HepG2 (cell line): ENCODE measurements around the gene CDC42EP1. TPM values are rescaled to one million over a fixed set of nuclear protein-coding genes. Genes with fewer than 3 reads are reported as not detected.
A peak's percentile ranks its signal among the peaks of the same experiment; 100 is the strongest.

Experiments used
- HDAC1 ChIP-seq: sonication (generic); formaldehyde crosslinking; IDR thresholded peaks from 2 replicates; pipeline ENCODE4 v1.5.1; 2020; ENCODE audit warnings: mild to moderate bottlenecking, missing genetic modification reagents
- HDAC2 ChIP-seq: sonication (generic); formaldehyde crosslinking; IDR thresholded peaks from 2 replicates; pipeline ENCODE4 v1.4.0; 2020; ENCODE audit warnings: missing genetic modification reagents
- ISX ChIP-seq: sonication (generic); formaldehyde crosslinking; conservative IDR thresholded peaks from 2 replicates; pipeline ENCODE4 v1.5.0; 2020; ENCODE audit warnings: missing genetic modification reagents
- KLF6 ChIP-seq: IDR thresholded peaks from 2 replicates; pipeline ENCODE4 v1.8.0; 2016; ENCODE audit warnings: missing biosample characterization, missing genetic modification reagents
- MAFF ChIP-seq: IDR thresholded peaks from 2 replicates; pipeline ENCODE4 v1.6.1; 2011; ENCODE audit warnings: low read depth, low read length, improper control_type of control experiment
- SUZ12 ChIP-seq: fragments of 150-350 bp; IDR thresholded peaks from 2 replicates; pipeline ENCODE4 v1.6.1; 2014; ENCODE audit warnings: low read depth, low read length
- YY1 ChIP-seq: IDR thresholded peaks from 2 replicates; pipeline ENCODE4 v1.6.1; 2011; ENCODE audit warnings: low read length, low read depth, moderate library complexity, mild to moderate bottlenecking; ENCODE audit not compliant: insufficient read depth, insufficient replicate concordance
- ZFP41 ChIP-seq: sonication (generic); formaldehyde crosslinking; IDR thresholded peaks from 2 replicates; pipeline ENCODE4 v1.4.0; 2020; ENCODE audit warnings: mild to moderate bottlenecking, missing genetic modification reagents, borderline replicate concordance
- ZNF331 ChIP-seq: sonication (generic); formaldehyde crosslinking; IDR thresholded peaks from 2 replicates; pipeline ENCODE4 v1.4.0; 2020; ENCODE audit warnings: missing genetic modification reagents
- ZNF343 ChIP-seq: sonication (generic); formaldehyde crosslinking; IDR thresholded peaks from 2 replicates; pipeline ENCODE4 v1.4.0; 2020; ENCODE audit warnings: mild to moderate bottlenecking, missing genetic modification reagents
- ZNF746 ChIP-seq: sonication (generic); formaldehyde crosslinking; IDR thresholded peaks from 2 replicates; pipeline ENCODE4 v1.8.0; 2022; ENCODE audit warnings: mild to moderate bottlenecking, missing genetic modification reagents
- polyA plus RNA-seq, 8 experiments: library from polyadenylated mRNA; depleted of rRNA in 3 of 8; stranded (reverse) in 7 of 8; unstranded in 1 of 8; fragments of >200 nt; fragmentation: Illumina TruSeq in 4 of 8; extraction: Trizol in 4 of 8; gene quantifications; 2 replicates each; pipeline versions ENCODE4 v1.2.1 to v1.2.3, GENCODE V29; 2011 to 2016; ENCODE audit warnings: low read depth in 4 of 8, missing spikeins in 1 of 8, mixed read lengths in 1 of 8; ENCODE audit not compliant: insufficient read depth in 1 of 8
- total RNA-seq, 5 experiments: library from RNA; depleted of rRNA; stranded (reverse); fragments of >200 nt; fragmentation: Illumina TruSeq; extraction: Trizol; gene quantifications; 2 replicates each; pipeline ENCODE4 v1.2.3, GENCODE V29; 2016; ENCODE audit warnings: low read depth in 1 of 5
- TF ChIP-seq, protein P1 (sequence below): sonication (generic); formaldehyde crosslinking; IDR thresholded peaks from 2 replicates; pipeline ENCODE4 v1.9.0; 2022; ENCODE audit warnings: low read depth, missing genetic modification reagents
- TF ChIP-seq, protein P2 (sequence below): sonication (generic); formaldehyde crosslinking; conservative IDR thresholded peaks from 2 replicates; pipeline ENCODE4 v1.4.0; 2020; ENCODE audit warnings: missing genetic modification reagents
- TF ChIP-seq, protein P3 (sequence below): sonication (generic); formaldehyde crosslinking; conservative IDR thresholded peaks from 2 replicates; pipeline ENCODE4 v1.8.0; 2022; ENCODE audit warnings: mild to moderate bottlenecking, moderate library complexity, missing genetic modification reagents
- TF ChIP-seq, protein P4 (sequence below): sonication (generic); formaldehyde crosslinking; IDR thresholded peaks from 2 replicates; pipeline ENCODE4 v1.4.0; 2020; ENCODE audit warnings: missing genetic modification reagents
- TF ChIP-seq, protein P5 (sequence below): IDR thresholded peaks from 2 replicates; pipeline ENCODE4 v1.6.1; 2016; ENCODE audit warnings: mild to moderate bottlenecking, missing biosample characterization, missing genetic modification reagents
- TF ChIP-seq, protein P6 (sequence below), 2 experiments: IDR thresholded peaks; 2 replicates each; pipeline ENCODE4 v1.6.1; 2011 to 2012; ENCODE audit warnings: low read length in 2 of 2, borderline replicate concordance in 1 of 2, low read depth in 1 of 2, mild to moderate bottlenecking in 1 of 2, moderate library complexity in 1 of 2

The CDC42EP1 gene
- total and polyA plus RNA-seq, 2 of the 13 experiments (the other 11 are each of a cell fraction or from before 2014, with no cell fraction given), result 17.1 to 29.5 TPM

DNA sequence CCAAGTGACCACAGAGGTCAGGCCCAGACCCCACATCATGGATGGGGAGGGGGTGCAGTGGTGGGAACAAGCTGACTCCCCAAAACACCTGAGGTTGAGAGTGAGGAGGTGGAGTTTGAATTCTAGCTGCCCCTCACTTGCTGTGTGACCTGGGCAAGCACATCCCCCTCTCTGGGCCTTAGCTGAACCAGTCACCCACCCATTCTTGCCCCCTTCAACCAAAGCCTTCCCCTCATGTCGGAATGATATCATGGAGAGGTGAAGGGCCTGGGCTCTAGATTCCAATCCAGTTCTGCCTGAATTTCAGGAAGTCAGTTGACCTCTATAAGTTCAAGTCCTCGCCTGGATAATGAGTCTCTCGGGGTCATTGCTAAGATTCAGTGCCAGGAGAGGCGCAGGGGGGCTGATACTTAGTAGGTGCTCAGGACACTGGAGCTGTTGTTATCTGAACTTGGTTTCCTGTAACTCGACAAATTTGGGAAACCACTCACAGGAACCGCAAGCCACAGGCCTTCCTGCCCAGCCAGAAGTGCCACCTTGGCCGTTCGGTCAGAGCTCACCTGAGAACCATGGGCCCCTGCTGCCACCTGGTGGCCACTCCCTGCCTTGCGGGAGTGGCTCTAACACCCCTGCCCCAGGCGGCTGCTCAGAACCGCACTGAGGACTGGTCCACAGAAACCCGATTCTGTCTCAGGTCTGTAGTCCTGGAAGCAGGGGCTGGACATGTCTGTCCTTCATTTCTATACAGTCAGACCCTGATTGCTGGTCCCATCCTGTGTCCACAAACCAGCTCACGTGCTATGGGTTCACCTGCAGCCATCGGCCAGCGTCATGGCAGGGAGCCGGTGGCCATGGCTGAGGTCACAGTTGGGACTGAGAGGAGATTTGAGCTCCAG, 6.9 kb downstream of the CDC42EP1 start (continued):
- TF ChIP-seq, protein P1, sequence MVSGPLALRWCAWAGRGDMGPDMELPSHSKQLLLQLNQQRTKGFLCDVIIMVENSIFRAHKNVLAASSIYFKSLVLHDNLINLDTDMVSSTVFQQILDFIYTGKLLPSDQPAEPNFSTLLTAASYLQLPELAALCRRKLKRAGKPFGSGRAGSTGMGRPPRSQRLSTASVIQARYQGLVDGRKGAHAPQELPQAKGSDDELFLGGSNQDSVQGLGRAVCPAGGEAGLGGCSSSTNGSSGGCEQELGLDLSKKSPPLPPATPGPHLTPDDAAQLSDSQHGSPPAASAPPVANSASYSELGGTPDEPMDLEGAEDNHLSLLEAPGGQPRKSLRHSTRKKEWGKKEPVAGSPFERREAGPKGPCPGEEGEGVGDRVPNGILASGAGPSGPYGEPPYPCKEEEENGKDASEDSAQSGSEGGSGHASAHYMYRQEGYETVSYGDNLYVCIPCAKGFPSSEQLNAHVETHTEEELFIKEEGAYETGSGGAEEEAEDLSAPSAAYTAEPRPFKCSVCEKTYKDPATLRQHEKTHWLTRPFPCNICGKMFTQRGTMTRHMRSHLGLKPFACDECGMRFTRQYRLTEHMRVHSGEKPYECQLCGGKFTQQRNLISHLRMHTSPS (CRISPR knock-in tag), result no peak
- TF ChIP-seq KLF6, result no peak
- no peak for TF ChIP-seq HDAC2 (CRISPR knock-in tag)
- TF ChIP-seq, protein P2, sequence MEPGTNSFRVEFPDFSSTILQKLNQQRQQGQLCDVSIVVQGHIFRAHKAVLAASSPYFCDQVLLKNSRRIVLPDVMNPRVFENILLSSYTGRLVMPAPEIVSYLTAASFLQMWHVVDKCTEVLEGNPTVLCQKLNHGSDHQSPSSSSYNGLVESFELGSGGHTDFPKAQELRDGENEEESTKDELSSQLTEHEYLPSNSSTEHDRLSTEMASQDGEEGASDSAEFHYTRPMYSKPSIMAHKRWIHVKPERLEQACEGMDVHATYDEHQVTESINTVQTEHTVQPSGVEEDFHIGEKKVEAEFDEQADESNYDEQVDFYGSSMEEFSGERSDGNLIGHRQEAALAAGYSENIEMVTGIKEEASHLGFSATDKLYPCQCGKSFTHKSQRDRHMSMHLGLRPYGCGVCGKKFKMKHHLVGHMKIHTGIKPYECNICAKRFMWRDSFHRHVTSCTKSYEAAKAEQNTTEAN (CRISPR knock-in tag), result no peak
- peak; percentile 64 for TF ChIP-seq YY1
- TF ChIP-seq ZNF331 (CRISPR knock-in tag), result peak; percentile 42; the same call in 1 of the 2 replicates
- no peak for TF ChIP-seq ZNF746 (CRISPR knock-in tag)
- TF ChIP-seq, protein P3, sequence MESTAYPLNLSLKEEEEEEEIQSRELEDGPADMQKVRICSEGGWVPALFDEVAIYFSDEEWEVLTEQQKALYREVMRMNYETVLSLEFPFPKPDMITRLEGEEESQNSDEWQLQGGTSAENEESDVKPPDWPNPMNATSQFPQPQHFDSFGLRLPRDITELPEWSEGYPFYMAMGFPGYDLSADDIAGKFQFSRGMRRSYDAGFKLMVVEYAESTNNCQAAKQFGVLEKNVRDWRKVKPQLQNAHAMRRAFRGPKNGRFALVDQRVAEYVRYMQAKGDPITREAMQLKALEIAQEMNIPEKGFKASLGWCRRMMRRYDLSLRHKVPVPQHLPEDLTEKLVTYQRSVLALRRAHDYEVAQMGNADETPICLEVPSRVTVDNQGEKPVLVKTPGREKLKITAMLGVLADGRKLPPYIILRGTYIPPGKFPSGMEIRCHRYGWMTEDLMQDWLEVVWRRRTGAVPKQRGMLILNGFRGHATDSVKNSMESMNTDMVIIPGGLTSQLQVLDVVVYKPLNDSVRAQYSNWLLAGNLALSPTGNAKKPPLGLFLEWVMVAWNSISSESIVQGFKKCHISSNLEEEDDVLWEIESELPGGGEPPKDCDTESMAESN (CRISPR knock-in tag), result 0 out of 2 replicates have a peak, but pooled peaks have one; percentile 13
- TF ChIP-seq, protein P4, sequence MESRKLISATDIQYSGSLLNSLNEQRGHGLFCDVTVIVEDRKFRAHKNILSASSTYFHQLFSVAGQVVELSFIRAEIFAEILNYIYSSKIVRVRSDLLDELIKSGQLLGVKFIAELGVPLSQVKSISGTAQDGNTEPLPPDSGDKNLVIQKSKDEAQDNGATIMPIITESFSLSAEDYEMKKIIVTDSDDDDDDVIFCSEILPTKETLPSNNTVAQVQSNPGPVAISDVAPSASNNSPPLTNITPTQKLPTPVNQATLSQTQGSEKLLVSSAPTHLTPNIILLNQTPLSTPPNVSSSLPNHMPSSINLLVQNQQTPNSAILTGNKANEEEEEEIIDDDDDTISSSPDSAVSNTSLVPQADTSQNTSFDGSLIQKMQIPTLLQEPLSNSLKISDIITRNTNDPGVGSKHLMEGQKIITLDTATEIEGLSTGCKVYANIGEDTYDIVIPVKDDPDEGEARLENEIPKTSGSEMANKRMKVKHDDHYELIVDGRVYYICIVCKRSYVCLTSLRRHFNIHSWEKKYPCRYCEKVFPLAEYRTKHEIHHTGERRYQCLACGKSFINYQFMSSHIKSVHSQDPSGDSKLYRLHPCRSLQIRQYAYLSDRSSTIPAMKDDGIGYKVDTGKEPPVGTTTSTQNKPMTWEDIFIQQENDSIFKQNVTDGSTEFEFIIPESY (CRISPR knock-in tag), result peak; percentile 84
- no peak for TF ChIP-seq SUZ12
- TF ChIP-seq, protein P5, sequence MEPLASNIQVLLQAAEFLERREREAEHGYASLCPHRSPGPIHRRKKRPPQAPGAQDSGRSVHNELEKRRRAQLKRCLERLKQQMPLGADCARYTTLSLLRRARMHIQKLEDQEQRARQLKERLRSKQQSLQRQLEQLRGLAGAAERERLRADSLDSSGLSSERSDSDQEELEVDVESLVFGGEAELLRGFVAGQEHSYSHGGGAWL (CRISPR knock-in tag), result no peak
- TF ChIP-seq ISX (CRISPR knock-in tag), result no peak
- TF ChIP-seq ZFP41 (CRISPR knock-in tag), result no peak
- TF ChIP-seq, protein P6, sequence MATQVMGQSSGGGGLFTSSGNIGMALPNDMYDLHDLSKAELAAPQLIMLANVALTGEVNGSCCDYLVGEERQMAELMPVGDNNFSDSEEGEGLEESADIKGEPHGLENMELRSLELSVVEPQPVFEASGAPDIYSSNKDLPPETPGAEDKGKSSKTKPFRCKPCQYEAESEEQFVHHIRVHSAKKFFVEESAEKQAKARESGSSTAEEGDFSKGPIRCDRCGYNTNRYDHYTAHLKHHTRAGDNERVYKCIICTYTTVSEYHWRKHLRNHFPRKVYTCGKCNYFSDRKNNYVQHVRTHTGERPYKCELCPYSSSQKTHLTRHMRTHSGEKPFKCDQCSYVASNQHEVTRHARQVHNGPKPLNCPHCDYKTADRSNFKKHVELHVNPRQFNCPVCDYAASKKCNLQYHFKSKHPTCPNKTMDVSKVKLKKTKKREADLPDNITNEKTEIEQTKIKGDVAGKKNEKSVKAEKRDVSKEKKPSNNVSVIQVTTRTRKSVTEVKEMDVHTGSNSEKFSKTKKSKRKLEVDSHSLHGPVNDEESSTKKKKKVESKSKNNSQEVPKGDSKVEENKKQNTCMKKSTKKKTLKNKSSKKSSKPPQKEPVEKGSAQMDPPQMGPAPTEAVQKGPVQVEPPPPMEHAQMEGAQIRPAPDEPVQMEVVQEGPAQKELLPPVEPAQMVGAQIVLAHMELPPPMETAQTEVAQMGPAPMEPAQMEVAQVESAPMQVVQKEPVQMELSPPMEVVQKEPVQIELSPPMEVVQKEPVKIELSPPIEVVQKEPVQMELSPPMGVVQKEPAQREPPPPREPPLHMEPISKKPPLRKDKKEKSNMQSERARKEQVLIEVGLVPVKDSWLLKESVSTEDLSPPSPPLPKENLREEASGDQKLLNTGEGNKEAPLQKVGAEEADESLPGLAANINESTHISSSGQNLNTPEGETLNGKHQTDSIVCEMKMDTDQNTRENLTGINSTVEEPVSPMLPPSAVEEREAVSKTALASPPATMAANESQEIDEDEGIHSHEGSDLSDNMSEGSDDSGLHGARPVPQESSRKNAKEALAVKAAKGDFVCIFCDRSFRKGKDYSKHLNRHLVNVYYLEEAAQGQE (IDR thresholded peaks at IDR 0.05; ENCODE audit: borderline replicate concordance in 1 of 2, low read depth in 1 of 2, low read length in 2 of 2), result no peak
- no peak for TF ChIP-seq MAFF
- TF ChIP-seq ZNF343 (CRISPR knock-in tag), result no peak
- TF ChIP-seq HDAC1, result no peak
